HT1080 (cell line): ENCODE results near the gene LMO7. TPM values are rescaled to one million over a fixed set of nuclear protein-coding genes. Genes with fewer than 3 reads are reported as not detected.
"Not testable (repeated sequence)": the region's sequence is repeated elsewhere in the genome, so short reads cannot be mapped to it uniquely, and the experiment has no call there.

Experiments used
- DNase-seq: peaks from one replicate; pipeline ENCODE4 v3.0.0-alpha.2; 2015; ENCODE audit warnings: low read depth
- total RNA-seq: library from RNA; depleted of rRNA; stranded (reverse); fragments of >200 nt; shearing (Covaris generic); gene quantifications from 2 replicates; pipeline ENCODE4 v1.2.3, GENCODE V29; 2014

LMO7 gene
- total RNA-seq, 1 experiment from 2014 or later = 58.1 TPM

DNA sequence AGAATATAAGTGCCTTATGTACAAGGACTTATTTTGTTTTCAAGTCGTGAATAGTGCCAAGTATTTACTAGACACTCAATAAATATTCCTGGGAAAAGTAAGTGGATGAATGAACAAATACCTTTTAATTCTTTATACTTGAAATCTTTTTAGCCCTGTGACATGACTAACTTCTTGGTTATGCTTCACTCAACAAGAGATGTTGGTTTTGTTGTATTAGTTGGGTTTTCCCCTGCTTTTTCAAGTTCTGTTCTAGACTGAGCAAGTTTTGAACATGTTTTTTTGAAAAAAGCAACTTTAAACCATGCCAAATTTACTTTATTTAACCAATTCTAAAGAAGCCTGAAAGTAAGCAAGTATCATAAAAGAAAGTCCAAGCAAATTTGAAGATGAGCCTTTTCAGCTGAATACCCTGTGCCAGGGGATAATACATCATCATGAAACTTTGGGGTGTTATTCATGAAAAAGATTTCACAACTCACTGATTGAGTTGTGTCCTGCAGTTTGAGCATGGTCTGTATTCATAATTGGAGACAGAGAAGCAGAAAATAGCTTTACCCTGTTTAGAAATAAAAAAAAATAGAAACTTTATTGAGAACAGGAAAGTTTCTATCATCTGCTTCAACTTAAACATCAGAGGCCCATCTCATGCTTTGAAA is 11.1 kb downstream of the LMO7 start:
- no peak for DNase-seq

DNA sequence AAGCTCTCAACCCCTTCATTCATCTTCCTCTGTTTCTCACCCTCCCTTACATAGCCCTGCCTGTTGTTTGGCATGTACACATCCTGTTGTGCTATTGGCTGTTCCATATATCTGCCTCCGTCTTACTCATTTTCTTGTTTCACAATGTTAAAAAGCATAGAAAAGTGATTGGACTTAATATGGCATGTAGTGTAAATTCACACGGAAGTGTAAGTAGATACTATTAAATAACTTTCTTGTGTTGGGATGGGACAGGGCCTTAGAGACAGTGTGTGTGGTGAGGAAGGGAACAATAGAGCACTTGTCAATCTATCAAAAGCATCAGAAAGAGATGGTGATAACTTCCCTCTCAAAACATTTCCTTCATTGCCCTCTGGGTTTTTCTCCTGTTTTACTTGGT is 12.3 kb downstream of the LMO7 start:
- no peak for DNase-seq

DNA sequence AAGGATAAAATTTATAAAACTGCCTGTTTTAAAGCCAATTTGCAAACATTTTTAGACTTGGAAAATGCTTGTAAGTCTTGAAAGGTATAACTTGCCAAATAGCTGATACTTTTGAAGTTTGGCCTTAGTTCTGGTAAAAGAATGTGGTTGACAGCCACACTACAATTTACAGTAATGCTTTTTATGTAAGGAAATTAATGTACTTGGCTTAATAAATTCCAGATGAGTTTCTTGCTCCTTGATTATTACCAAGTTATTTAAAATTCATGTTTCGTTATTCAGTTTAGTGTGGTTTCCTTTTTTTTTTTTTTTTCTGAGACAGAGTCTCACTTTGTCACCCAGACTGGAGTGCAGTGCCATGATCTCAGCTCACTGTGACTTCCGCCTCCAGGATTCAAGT is 14.9 kb downstream of the LMO7 start:
- DNase-seq = no peak

DNA sequence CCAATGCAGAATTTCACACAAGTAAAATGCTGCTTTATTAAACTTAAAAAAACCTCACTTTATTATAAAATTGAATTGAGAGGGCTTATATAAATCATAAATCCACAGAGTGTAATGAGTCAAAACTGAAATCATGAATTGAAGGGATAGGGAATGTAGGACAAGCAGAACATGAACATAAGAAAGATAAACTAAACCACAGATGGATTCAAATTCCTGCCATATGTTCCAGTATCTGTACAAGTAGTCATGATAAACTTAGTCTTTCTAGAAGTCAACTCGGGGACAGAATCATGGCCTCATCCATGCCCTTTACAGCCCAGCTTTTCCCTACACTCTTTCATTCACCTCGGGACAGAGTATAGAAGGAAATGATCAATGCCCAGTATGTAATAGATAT is 16.6 kb downstream of the LMO7 start:
- DNase-seq = no peak

DNA sequence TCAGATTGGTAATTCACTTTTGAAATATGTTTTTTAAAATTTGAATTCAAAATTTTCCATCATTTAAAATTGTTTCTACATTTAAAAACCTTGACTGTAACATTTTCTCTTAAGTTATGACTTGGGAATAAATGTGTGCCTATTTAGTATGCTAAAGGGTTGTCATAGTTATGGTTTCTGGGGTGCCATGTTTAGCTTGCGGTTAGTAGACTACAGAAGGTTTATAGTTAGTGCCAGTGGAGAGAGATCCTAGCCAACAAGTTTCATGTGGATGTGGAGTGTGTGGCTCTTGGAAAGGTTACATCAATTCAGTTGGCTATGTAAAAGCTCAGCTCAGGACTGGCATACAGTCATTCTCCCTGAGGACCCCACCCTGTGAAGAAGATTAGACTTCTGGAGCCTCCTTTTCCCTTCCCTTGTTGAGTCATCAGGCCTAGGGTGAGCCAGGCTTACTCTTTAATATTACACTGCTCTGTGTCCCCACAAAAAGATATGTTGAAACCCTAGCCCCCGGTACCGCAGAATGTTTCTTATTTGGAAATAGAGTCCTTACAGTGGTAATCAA is 20.4 kb downstream of the LMO7 start:
- DNase-seq = peak; percentile 42

DNA sequence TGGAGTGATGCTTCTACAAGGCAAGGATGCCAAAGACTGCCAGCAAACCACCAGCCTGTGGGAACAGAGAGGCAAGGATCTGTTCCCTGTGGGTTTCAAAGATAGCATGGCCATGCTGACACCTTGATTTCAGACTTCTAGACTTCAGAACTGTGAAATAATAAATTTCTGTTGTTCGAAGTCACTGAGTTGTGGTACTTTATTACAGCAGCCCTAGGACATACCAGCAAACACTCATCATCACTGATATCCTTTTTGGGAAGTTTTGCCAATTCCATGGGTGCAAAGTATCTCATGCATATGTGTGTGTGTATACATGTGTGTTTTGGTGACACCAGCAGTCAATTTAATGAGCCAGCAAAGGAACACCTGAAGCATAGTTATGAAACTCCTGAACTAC is 21.0 kb downstream of the LMO7 start:
- DNase-seq = no peak

DNA sequence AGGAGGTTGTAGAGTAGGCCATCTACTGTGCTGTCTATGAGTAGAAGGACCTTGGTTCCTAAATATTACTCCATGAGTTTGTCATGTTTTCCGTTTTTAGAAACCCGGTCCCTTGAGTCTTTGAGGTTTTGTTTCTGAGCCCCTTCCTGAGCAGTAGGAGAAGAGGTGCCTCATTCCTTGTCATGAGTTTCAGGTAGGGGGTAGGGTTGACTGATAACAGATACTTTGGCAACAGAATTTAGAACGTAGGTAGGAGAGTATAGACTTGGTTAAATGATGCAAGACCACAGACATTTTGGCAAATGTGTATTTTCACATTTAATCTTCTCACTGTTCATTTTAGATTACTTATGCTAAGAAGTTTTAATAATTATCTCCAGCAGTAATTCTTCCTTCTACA is 24.6 kb downstream of the LMO7 start:
- DNase-seq = no peak

DNA sequence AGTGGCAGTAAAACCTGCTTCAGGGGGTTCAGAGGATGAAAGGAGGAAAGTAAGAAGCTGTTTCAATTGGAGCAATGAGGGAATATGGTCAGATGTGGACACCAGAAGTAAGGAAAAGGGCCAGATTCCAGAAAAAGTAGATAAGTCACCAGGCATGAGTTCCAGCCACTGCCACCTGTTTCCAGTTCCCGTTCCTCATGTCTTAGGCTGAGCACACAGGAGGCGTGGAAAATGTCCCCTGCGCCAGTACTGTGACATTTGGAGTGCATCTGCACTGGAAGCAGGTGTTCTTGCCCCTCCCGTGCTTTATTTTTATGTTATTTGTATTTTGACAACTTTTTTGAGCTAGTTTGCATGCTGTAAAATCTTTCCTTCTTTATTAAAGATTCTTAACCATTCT is 25.3 kb downstream of the LMO7 start:
- no peak for DNase-seq

DNA sequence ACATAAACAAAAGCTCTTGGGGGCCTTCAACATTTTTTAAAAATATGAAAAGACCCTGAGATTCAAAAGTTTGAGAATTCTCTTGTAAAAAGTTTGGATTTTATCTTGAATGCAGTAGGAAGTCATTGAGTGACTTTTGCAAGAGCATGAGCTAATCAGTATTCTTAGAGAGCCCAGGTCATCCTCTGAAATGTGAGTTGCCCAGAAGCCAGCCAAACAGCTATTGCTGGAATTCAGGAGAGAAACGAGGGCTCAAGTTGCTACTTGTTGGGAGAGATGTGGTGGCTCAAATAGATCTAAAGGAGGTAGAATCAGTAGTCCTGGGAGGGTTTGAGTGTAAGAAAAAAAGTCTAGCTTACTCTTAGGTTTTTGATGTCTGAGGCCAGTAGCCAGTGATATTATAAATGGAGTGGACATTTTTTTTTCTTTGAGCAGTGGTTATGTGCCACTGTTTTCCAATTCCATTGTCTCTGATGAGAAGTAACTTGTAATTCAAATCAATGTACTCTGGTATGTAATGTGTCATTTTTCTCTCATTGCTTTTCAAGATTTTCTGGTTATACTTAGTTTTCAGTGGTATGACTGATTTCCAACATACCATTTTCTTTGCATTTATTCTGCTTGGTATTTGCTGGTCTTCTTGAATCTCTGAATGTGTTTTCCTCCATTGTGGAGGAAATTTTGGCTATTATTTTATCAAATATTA is 30.7 kb downstream of the LMO7 start:
- no peak for DNase-seq

DNA sequence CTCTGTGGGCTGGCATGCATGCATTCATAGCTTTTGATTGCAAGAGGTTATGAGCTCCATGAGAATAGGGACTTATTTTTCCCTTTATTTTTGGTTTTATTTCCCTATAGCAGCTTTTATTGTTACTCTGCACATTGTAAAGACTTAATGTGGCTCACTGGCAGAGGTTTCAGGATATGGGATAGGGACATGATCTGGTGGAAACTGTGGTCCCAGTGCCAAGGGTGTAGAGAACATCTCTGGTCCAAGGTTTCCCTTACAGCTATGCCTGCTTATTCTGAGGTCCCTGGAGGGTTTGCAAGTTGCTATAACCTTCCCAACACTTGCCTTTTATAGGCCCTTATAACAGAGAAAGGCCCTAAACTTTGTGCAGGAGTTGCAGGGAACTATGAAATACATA is 33.6 kb downstream of the LMO7 start:
- no peak for DNase-seq

DNA sequence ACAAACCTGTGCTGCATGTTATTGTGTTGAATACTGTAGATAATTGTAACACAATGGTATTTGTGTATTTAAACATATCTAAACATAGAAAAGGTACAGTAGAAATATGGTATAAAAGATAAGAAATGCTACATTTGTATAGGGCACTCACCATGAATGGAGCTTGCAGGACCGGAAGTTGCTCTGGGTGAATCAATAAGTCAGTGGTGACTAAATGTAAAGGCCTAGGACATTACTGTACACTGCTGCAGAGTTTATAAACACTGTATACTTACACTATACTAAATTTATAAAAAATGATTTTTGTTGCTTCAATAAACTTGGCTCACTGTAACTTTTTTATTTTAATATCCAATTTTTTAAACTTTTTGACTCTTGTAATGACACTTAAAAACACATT is 34.4 kb downstream of the LMO7 start:
- DNase-seq = peak; percentile 55

DNA sequence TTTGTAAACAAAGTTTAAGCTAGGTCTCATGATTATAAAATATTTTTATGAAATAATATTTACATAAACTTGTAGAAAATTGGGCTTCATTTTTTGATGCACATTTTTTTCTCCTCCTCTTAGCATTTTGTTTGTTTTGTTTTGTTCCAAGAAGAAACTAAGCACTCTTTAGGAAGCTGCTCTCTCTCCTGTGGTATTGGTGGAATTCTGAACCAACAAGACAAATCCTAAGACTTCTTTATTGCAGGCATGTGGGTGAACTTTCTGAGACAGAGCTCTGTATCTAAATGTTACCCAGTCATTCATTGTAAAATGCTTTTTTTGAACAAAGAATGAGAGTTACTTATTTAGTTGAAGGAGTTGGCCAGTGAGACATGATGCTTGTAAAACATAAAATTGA is 39.3 kb downstream of the LMO7 start:
- DNase-seq = no peak

DNA sequence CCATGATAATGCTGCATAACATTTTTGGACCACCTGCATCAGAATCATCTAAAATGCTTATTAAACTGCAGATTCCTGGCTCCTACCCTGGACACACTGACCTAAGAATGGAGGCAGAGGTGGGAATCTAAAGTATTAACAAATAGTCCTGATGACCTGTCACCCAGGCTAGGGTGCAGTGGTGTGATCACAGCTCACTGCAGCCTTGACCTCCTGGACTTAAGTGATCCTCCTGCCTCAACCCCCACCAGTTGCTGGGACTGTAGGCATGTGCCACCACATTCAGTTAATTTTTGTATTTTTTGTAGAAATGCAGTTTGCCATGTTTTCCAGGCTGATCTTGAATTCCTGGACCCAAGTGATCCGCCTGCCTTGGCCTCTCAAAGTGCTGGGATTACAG is 43.3 kb downstream of the LMO7 start:
- DNase-seq = no peak

DNA sequence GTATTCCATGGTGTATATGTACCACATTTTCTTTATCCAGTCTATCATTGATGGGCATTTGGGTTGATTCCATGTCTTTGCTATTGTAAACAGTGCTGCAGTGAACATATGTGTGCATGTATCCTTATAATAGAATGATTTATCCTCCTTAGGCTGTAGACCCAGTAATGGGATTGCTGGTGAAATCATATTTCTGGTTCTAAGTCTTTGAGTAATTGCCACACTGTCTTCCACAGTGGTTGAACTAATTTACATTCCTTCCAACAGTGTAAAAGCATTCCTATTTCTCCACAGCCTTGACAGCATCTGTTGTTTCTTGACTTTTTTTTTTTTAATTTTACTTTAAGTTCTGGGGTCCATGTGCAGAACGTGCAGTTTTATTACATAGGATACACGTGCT is 44.1 kb downstream of the LMO7 start:
- DNase-seq = not testable (repeated sequence)

DNA sequence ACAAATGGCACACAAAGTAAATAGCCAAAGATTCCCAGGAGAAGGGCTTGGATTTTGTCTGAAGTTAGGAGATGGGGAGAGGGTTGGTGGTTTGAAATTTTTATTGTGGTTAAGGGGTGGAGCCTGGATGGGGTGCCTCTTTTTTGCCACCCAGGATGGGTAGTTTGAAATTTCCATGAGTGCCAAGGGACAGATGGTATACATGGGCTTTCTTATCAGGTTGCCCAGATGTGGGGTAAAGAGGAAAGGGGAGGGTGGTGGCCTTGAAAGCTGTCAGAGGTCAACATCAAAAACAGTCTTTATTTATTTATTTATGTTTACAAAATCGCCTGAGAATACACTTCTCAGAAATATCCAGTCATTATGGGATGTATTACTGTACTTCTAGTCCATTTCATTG is 46.2 kb downstream of the LMO7 start:
- DNase-seq = no peak

DNA sequence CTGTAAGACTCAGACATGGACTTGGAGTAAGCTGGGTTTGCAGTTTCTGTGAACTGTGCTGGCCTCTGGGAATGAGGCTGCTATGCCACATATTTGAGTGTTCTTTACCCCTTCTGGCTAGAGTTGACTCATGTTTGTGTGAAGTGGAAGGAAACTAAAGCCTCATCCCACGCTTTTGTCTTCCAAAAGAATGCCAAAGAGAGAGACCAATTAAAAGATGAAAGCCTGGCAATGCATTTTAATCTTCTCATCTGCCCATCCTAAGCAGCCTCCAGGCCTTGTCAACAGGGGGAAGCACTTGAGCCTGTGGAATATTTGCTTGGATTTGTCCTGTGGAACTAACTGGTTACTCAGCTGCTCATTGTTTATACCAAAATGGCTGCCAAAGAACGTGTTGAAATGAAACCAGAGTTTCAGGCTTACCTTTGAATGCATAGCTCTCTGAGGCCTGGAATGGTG is 49.1 kb downstream of the LMO7 start:
- DNase-seq = peak; percentile 71

DNA sequence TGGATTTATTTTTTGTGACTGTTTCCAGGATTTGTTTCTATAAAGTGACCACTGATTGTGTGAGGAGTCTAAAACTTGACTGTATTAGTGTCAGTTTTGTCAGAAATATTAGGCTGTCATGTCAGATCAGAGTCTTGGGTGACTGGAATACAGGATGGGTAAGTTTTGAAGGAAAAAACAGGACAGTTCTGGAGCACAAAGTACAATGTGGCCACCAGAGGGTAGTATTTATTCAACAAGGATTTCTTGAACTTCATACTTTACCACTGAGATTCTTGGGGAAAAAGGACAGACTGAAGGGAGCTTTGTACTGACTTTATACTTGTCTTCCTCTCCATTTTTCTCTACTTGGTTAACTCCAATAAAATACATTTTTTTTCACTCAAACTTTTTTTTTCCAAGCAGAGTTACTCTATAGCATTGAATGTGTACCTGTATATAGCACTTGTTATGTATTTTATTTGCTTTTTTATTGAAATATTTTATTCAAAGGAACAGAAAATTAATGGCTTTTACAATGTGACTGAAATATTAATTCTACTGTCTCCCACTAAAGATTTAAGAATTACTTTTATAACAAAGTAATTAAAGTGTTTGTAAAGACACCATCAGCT is 51.1 kb downstream of the LMO7 start:
- DNase-seq = peak; percentile 48

DNA sequence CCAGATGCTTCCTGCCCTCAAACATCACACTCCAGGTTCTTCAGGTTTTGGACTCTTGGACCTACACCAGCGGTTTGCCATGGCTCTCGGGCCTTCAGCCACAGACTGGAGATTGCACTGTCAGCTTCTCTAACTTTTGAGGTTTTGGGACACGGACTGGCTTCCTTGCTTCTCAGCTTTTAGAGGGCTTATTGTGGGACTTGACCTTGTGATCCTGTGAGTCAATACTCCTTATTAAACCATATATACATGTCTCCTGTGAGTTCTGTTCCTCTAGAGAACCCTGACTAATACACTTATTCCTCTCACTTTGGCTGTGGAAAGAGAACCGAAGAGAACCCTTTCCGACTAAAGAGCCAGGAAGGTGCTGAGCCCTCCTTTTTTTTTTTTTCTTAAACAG is 53.6 kb downstream of the LMO7 start:
- DNase-seq = no peak

DNA sequence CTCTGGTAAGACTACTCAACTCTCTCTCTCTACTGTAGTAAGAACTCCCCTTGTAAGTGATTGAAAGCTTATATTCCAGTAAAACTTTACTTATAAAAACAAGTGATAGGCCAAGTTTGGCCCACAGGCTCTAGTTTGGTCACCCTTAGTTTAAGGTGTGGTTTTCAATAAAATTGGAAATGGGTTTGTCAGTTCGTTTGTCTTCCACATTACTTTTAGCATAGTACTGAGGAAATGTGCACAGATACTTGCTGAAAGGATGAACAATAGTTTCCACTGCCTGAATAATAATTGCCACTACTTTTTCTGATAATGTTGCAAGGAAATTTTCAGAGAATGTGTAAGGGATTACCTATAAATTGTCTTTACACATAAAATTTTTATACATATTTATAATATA is 54.5 kb downstream of the LMO7 start:
- no peak for DNase-seq

DNA sequence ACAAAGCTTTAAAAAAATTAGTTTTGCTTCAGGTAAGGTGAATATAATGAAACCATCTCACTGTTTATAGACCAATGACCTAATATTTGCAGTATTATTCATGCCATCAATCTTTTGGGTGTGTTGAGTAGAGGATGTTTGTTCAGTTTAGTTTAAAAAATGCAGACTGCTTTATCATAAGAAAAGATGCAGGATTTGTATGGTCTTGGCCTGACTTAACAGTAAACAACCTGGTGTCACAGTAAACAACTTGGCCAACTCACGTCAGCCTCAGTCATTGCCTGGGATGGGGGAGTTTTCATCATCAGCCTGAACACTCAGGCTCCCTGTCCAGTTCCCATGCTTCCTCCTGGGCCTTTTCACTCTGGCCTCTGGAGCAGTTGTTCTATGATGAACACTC is 55.1 kb downstream of the LMO7 start:
- no peak for DNase-seq

DNA sequence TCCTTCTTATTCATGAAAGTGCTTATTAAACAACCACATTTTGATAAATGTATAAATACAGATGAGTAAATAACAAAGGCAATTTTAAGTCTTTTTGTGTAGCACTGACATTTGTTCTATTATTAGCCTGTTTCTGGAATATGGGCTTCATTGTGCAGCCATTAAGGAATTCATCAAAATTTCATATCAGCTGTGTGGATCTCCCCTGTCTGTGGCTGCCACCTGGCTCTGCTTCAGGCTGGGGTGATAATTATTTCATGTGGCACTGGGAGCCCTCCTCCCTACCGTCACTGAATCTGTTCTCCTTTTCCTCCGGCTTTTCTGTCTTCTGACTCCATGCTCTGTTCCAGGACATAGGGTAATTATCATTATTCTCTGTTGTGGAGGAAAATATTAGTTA is 57.1 kb downstream of the LMO7 start:
- DNase-seq = no peak

DNA sequence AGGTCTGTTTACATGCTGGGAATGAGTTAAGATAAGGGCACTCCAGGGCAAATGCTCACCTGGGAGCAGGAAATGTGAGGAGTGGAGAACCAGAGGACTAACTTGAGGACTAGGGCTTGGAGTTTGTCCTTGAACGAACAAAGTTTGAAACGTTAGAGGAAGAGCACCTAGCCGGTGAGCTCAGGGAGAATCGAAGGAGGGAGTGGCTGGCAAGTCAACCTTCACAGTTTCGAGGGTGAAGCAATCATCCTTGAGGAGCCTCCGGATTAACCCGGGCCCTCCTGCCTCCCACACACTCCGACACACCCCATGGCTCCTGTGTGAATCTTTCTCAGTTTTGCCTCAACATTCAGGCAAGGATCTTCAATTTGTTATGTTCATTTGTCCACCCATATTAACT is 58.6 kb downstream of the LMO7 start:
- DNase-seq = no peak

DNA sequence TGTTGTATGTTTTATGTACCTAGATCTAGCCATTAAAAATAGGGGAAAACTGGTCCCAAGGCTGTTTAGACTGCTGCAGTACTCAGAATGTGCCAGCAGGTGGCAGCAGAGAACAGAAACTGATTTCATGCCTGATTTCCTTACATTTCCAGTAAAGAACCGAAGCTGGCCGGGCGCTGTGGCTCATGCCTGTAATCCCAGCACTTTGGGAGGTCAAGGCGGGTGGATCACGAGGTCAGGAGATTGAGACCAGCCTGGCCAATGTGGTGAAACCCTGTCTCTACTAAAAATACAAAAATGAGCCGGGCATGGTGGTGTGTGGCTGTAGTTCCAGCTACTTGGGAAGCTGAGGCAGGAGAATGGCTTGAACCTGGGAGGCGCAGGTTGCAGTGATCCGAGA is 59.8 kb downstream of the LMO7 start:
- DNase-seq = peak; percentile 66
